Measurements from ENCODE around the gene B4GALNT4. TPM values are rescaled to one million over a fixed set of nuclear protein-coding genes. Genes with fewer than 3 reads are reported as not detected.

B4GALNT4 gene
- total and polyA plus RNA-seq, 2 of the 13 experiments (the other 11 are each of a cell fraction or from before 2014, with no cell fraction given), result 30.5 to 50.1 TPM

- TF ChIP-seq MED8 (CRISPR knock-in tag; IDR thresholded peaks at IDR 0.05; ENCODE audit: insufficient replicate concordance) (peak; percentile 71), STAG1 (CRISPR knock-in tag; IDR thresholded peaks at IDR 0.05) (0 out of 2 replicates have a peak, but pooled peaks have one; percentile 16), ZNF33B (CRISPR knock-in tag; IDR thresholded peaks at IDR 0.05) (peak; percentile 42; the same call in 1 of the 2 replicates), MED1 (CRISPR knock-in tag; IDR thresholded peaks at IDR 0.05) (peak; percentile 88), BCL3 (CRISPR knock-in tag; IDR thresholded peaks at IDR 0.05) (peak; percentile 75), BCL6 (CRISPR knock-in tag; IDR thresholded peaks at IDR 0.05) (peak; percentile 83), FOXP1 (IDR thresholded peaks at IDR 0.05) (no peak), FOXP1 (CRISPR knock-in tag; IDR thresholded peaks at IDR 0.05) (peak; percentile 53), ZNF24 (IDR thresholded peaks at IDR 0.05) (no peak), ATAD3A (CRISPR knock-in tag; IDR thresholded peaks at IDR 0.05) (no peak), HMGXB4 (CRISPR knock-in tag; IDR thresholded peaks at IDR 0.05; ENCODE audit: borderline replicate concordance in 1 of 2, low read depth in 1 of 2) (peak; percentile 57 to 66; a peak in 2 of 4 replicates), ZNF746 (CRISPR knock-in tag; IDR thresholded peaks at IDR 0.05) (no peak; the same call in 1 of the 2 replicates), FOXP4 (CRISPR knock-in tag; IDR thresholded peaks at IDR 0.05) (peak; percentile 52; the same call in 1 of the 2 replicates), MXD1 (CRISPR knock-in tag; IDR thresholded peaks at IDR 0.05) (0 out of 2 replicates have a peak, but pooled peaks have one; percentile 50), ZNF639 (CRISPR knock-in tag; conservative IDR thresholded peaks at IDR 0.05) (0 out of 2 replicates have a peak, but pooled peaks have one; percentile 31), POGZ (CRISPR knock-in tag; IDR thresholded peaks at IDR 0.05) (0 out of 2 replicates have a peak, but pooled peaks have one; percentile 22), FOXC1 (CRISPR knock-in tag; IDR thresholded peaks at IDR 0.05; ENCODE audit: borderline replicate concordance) (peak; percentile 81; the same call in 1 of the 2 replicates), ZNF724P (CRISPR knock-in tag; IDR thresholded peaks at IDR 0.05; ENCODE audit: borderline replicate concordance) (peak; percentile 73; the same call in 1 of the 2 replicates), ZMAT3 (CRISPR knock-in tag; conservative IDR thresholded peaks at IDR 0.05) (peak; percentile 59; the same call in 1 of the 2 replicates), BORCS8-MEF2B (CRISPR knock-in tag; IDR thresholded peaks at IDR 0.05) (0 out of 2 replicates have a peak, but pooled peaks have one; percentile 45), ZBTB44 (CRISPR knock-in tag; IDR thresholded peaks at IDR 0.05) (no peak)
These were observed 16.0 kb upstream of the B4GALNT4 start (continued) for GRCh38 chr11:353179-353873.
